Fibroblast of skin of left biceps (primary cell): ENCODE measurements around the gene EML1.

Experiments used
- DNase-seq, 2 experiments: peaks; one replicate each; pipeline ENCODE4 v3.0.0-alpha.2; 2013; ENCODE audit warnings: low read depth in 2 of 2

Gene EML1

GRCh38 chr14:99793213-99794150 lies at the start of gene EML1:
EML1 (plus strand) TSS chr14:99793413; CDS start chr14:99793477, 64 bp downstream.
- peak; percentile 59 to 62 for DNase-seq

GRCh38 chr14:99744199-99744872 lies 48.9 kb upstream of the EML1 start:
- peak; percentile 38 to 45 for DNase-seq

- no peak for DNase-seq
Measured at GRCh38 chr14:99744873-99745224, 48.4 kb upstream of the EML1 start.

GRCh38 chr14:99745307-99745951 lies 47.8 kb upstream of the EML1 start:
- peak in 1 of 2 experiments; percentile 39 for DNase-seq

GRCh38 chr14:99747167-99747566 lies 46.0 kb upstream of the EML1 start:
- DNase-seq: no peak

- no peak for DNase-seq
Measured at GRCh38 chr14:99747582-99748330, 45.5 kb upstream of the EML1 start.

- no peak for DNase-seq
Measured at GRCh38 chr14:99748529-99748928, 44.7 kb upstream of the EML1 start.

- DNase-seq: no peak
Measured at GRCh38 chr14:99749142-99749541, 44.1 kb upstream of the EML1 start.

GRCh38 chr14:99749763-99750715 lies 43.2 kb upstream of the EML1 start:
- DNase-seq: no peak

- no peak for DNase-seq
Measured at GRCh38 chr14:99750746-99751450, 42.3 kb upstream of the EML1 start.

GRCh38 chr14:99751539-99752485 lies 41.4 kb upstream of the EML1 start:
- no peak for DNase-seq

GRCh38 chr14:99752486-99753121 lies 40.6 kb upstream of the EML1 start:
- DNase-seq: peak in 1 of 2 experiments; percentile 42

- no peak for DNase-seq
Measured at GRCh38 chr14:99753225-99754140, 39.7 kb upstream of the EML1 start.

GRCh38 chr14:99754141-99755067 lies 38.8 kb upstream of the EML1 start:
- DNase-seq: no peak

- DNase-seq: no peak
Measured at GRCh38 chr14:99755068-99755405, 38.2 kb upstream of the EML1 start.
